Heart right ventricle (tissue), 16 donors: ENCODE data around the gene RBBP8NL. TPM values are rescaled to one million over a fixed set of nuclear protein-coding genes. Genes with fewer than 3 reads are reported as not detected.

Experiments used
- ATAC-seq, 8 donors: fragments of 200-7000 bp; cut with Tn5 transposase; one replicate each; pipeline ENCODE4 v1.9.1; 2020; ENCODE audit warnings: mild to moderate bottlenecking in 8 of 8, moderate library complexity in 8 of 8, moderate number of reproducible peaks in 1 of 8
- DNase-seq, 2 donors: peaks; one replicate each; pipeline ENCODE4 v3.0.0-alpha.2; 2020
- H3K27ac ChIP-seq, 10 donors: fragments of 200-600 bp; sonication (generic) in 2 of 10; one replicate each; pipeline versions ENCODE4 v1.5.0 to v1.8.0; 2020 to 2022; ENCODE audit warnings: mild to moderate bottlenecking in 3 of 10
- H3K27me3 ChIP-seq, 7 donors: fragments of 200-600 bp; one replicate each; pipeline ENCODE4 v1.8.0; 2021 to 2022; ENCODE audit warnings: mild to moderate bottlenecking in 2 of 7
- H3K36me3 ChIP-seq, 9 donors: fragments of 200-600 bp; sonication (generic) in 1 of 9; one replicate each; pipeline versions ENCODE4 v1.5.0 to v1.8.0; 2020 to 2022; ENCODE audit warnings: mild to moderate bottlenecking in 2 of 9
- H3K4me1 ChIP-seq, 9 donors: fragments of 200-600 bp; sonication (generic) in 1 of 9; one replicate each; pipeline versions ENCODE4 v1.5.0 to v1.8.0; 2020 to 2022; ENCODE audit warnings: mild to moderate bottlenecking in 4 of 9
- H3K4me3 ChIP-seq, 10 donors: fragments of 200-600 bp; sonication (generic) in 2 of 10; one replicate each; pipeline versions ENCODE4 v1.5.0 to v1.8.0; 2020 to 2022; ENCODE audit warnings: mild to moderate bottlenecking in 7 of 10, moderate library complexity in 2 of 10
- H3K9me3 ChIP-seq, 11 donors: fragments of 200-600 bp in 10 of 11; sonication (generic) in 2 of 11; one replicate each; pipeline versions ENCODE4 v1.5.0 to v1.8.0; 2013 to 2022; ENCODE audit warnings: mild to moderate bottlenecking in 2 of 11, control low read depth in 1 of 11, moderate library complexity in 1 of 11
- WGBS, 2 donors: extraction: QIAGEN DNeasy Blood & Tissue Kit; methylation state at CpG; one replicate each; pipeline ENCODE4 v1.1.7; 2013; ENCODE audit warnings: inconsistent platforms in 1 of 2; 5-methylcytosine and 5-hydroxymethylcytosine counted together
- intact Hi-C, 10 donors: fragments of 100-400 bp; cut with DNase I; formaldehyde crosslinking; loops; one replicate each; pipeline versions ENCODE4 v1.11.1 to v1.14.2; 2022
- polyA plus RNA-seq, 2 donors: library from polyadenylated mRNA; stranded (reverse); fragments of 200-250 nt; gene quantifications; one replicate each; pipeline ENCODE4 v1.2.3, GENCODE V29; 2013
- total RNA-seq, 10 donors: library from RNA; stranded (reverse); fragmentation: NEBNext Ultra II Directional in 3 of 10; extraction: Animal tissue kit (Norgen Biotek cat#: 25700) in 3 of 10; gene quantifications; one replicate each; pipeline versions ENCODE4 v1.2.1 to v1.2.4, GENCODE V29; 2021 to 2023
- TF ChIP-seq, protein P1 (sequence below), 9 donors: fragments of 200-600 bp; sonication (generic) in 2 of 9; IDR thresholded peaks; one replicate each; pipeline versions ENCODE4 v1.5.0 to v1.8.0; 2021 to 2022; ENCODE audit warnings: antibody characterized with exemption in 9 of 9, mild to moderate bottlenecking in 5 of 9, moderate library complexity in 1 of 9
- donor health status: Arrhythmogenic right ventricular cardiomyopathy.
- donor health status: ischemic (EF 13 %, LVEDD 7.1; RV severe dilation, severe dysfunction).
- donor health status: healthy with polysubstance abuse.
- donor health status: DM: no; HTN: yes; CAD: no.
- donor health status: DM: no; HTN: no; CAD: no.
- donor health status: ischemic (EF 25% LVEDD 6.9; RV normal size, moderate dysfunction).
- donor health status: ischemic (EF 25% LVEDD 5.7; RV mildly dilated, moderate dysfunction).
- donor health status: healthy.
- donor health status: DM: yes; HTN: yes; CAD: no.
- donor health status: Ischemic cardiomyopathy.
- donor health status: ischemic (EF 35%, LVEDD 5.7; RV mildly dilated, moderate dysfunction).
- donor health status: nonischemic (EF 11% LVEDD 7.7; RV severe dilation, severe dysfunction).
- donor health status: DM: yes; HTN: yes; CAD: no.
- donor health status: PGD.
- donor health status: ischemic (EF 29% LVEDD 5.4; RV normal size, mild dysfunction).
- donor health status: nonischemic (EF 23%, LVEDD 6.1; RV moderate dilation, normal function).

The RBBP8NL gene
- total and polyA plus RNA-seq, 12 donors = not detected

- Histone ChIP-seq H3K4me1 (peaks cover 0 to 20% (median 12%) of the 10 kb centered on the region in 9 donors), H3K9me3 (no peaks in the 10 kb centered on the region), H3K4me3 (peak overlapping the region in 9 of 10 donors; percentile 28 to 59 (median 48)), H3K36me3 (no peaks in the 10 kb centered on the region), H3K27ac (peak overlapping the region in 1 of 10 donors; percentile 12), H3K27me3 (peaks cover 33 to 91% (median 69%) of the 10 kb centered on the region in 7 donors)
- 5 to 7% methylated on average over 70 to 93 of the region's 93 CpGs for WGBS, 2 donors
- DNase-seq (no peak), ATAC-seq (peak in 1 of 8 donors; percentile 5)
- intact Hi-C loops = no loop called here
- TF ChIP-seq, protein P1, sequence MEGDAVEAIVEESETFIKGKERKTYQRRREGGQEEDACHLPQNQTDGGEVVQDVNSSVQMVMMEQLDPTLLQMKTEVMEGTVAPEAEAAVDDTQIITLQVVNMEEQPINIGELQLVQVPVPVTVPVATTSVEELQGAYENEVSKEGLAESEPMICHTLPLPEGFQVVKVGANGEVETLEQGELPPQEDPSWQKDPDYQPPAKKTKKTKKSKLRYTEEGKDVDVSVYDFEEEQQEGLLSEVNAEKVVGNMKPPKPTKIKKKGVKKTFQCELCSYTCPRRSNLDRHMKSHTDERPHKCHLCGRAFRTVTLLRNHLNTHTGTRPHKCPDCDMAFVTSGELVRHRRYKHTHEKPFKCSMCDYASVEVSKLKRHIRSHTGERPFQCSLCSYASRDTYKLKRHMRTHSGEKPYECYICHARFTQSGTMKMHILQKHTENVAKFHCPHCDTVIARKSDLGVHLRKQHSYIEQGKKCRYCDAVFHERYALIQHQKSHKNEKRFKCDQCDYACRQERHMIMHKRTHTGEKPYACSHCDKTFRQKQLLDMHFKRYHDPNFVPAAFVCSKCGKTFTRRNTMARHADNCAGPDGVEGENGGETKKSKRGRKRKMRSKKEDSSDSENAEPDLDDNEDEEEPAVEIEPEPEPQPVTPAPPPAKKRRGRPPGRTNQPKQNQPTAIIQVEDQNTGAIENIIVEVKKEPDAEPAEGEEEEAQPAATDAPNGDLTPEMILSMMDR (IDR thresholded peaks at IDR 0.05) = no peak
These were observed 47.9 kb upstream of the RBBP8NL start for GRCh38 chr20:62475027-62475771.

DNA sequence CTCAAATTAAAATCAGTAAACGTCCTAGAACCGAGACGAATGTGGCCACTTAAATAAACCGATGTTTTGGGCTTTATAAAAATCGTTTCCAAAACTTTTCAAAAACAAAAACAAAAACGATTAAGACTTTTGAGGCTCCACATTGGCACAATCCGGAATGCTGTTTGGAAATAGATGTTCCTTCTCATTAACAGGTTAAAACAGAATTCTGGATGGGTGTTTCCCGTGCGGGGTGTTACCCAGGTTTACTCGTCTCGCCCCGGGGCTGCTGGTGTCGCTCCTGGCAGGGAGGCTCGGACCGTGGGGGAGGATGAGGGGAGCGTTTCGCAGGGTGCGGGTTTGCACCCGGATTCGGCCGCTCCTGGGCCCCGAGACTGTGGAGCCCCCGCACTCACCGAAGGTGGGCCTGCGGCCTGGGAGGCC, 47.3 kb upstream of the RBBP8NL start:
- Histone ChIP-seq H3K4me3 (peak overlapping the region in 6 of 10 donors; percentile 28 to 59 (median 50)), H3K27ac (peak overlapping the region in 1 of 10 donors; percentile 5), H3K4me1 (peaks cover 0 to 20% (median 12%) of the 10 kb centered on the region in 9 donors), H3K36me3 (no peaks in the 10 kb centered on the region), H3K9me3 (no peaks in the 10 kb centered on the region), H3K27me3 (peaks cover 33 to 89% (median 69%) of the 10 kb centered on the region in 7 donors)
- TF ChIP-seq, protein P1 (IDR thresholded peaks at IDR 0.05) = no peak
- DNase-seq = no peak
- WGBS, 2 donors = 20 to 22% methylated on average over 25 of the region's 25 CpGs
- intact Hi-C loops = no loop called here
- no peak for ATAC-seq

GRCh38 chr20:62473717-62474603, 46.6 kb upstream of the RBBP8NL start:
- H3K4me1 ChIP-seq = peaks cover 0 to 20% (median 12%) of the 10 kb centered on the region in 9 donors
- 31 to 35% methylated on average over 52 of the region's 52 CpGs for WGBS, 2 donors
- no peaks in the 10 kb centered on the region for H3K9me3 ChIP-seq
- TF ChIP-seq, protein P1 (IDR thresholded peaks at IDR 0.05) = no peak
- peaks cover 33 to 85% (median 68%) of the 10 kb centered on the region in 7 donors for H3K27me3 ChIP-seq
- no peaks in the 10 kb centered on the region for H3K36me3 ChIP-seq
- DNase-seq (no peak), ATAC-seq (no peak)
- peak overlapping the region in 4 of 10 donors; percentile 40 to 59 (median 52) for H3K4me3 ChIP-seq
- peak overlapping the region in 1 of 10 donors; percentile 5 for H3K27ac ChIP-seq
- intact Hi-C loops = no loop called here

DNA sequence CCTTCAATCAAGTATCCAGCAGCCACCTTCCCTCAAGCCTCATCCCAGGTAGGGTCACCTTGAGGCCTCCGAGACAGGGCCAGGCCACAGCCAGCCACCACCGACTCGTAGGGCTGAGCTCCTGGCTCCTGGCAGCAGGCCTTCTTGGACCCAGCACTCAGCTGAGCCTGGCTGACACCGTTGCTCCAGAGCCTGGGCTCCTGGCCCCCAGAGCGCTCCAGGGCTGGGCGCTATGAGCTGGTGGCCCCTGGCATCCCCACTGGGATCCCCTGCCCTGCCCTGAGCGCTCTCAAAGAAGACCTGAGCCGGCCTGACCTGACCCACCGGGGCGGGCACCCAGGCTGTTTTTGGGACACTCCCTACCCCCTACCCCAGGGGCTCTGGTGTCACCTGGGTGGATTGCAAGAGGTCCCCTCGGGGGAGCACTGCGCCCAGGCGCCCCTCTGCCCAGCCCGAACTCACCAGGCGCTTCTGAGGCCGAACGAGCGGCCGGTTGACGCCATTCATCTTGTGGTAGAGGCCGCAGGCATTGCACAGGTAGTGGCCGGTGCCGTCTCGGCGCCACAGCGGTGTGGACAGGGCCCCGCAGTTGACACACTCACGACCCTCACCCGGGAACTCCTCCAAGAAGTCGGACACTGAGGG, 45.7 kb upstream of the RBBP8NL start:
- peak in 1 of 8 donors; percentile 27 for ATAC-seq
- 74 to 83% methylated on average over 30 of the region's 30 CpGs for WGBS, 2 donors
- H3K27me3 ChIP-seq = peaks cover 32 to 84% (median 67%) of the 10 kb centered on the region in 7 donors
- no peaks in the 10 kb centered on the region for H3K9me3 ChIP-seq
- DNase-seq = no peak
- peaks cover 0 to 20% (median 12%) of the 10 kb centered on the region in 9 donors for H3K4me1 ChIP-seq
- intact Hi-C loops = no loop called here
- TF ChIP-seq, protein P1 (IDR thresholded peaks at IDR 0.05) = no peak
- no peak overlapping the region for H3K27ac ChIP-seq
- H3K4me3 ChIP-seq = no peak overlapping the region
- no peaks in the 10 kb centered on the region for H3K36me3 ChIP-seq
